GM18868 (cell line): ENCODE results near the gene RBPJ.
A peak's percentile ranks its signal among the peaks of the same experiment; 100 is the strongest.
"Not testable (repeated sequence)": the region's sequence is repeated elsewhere in the genome, so short reads cannot be mapped to it uniquely, and the experiment has no call there.

Source experiments
- ATAC-seq: cut with Tn5 transposase; IDR thresholded peaks from one replicate; pipeline ENCODE4 v1.9.1; 2021; ENCODE audit warnings: mild to moderate bottlenecking, moderate library complexity; ENCODE audit not compliant: unreplicated experiment

Gene RBPJ

DNA sequence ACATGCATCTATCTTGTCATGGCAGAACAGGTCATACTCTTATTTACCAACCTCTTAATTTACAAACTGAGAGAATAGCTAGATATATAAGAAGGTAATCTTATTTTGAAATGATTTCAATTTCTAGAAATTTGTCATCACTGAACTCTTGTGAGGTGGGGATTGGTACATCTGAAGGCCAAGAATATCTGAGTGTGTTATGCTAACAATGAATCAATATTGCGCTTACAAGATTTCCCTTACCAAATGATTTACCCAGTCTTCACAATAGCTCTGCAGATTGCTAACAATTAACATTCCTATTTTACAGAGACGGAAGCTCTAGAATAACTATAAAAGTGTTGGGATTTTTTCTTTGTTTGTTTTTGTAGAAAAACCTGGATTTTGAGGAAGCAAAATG is 48.3 kb downstream of the RBPJ start:
- ATAC-seq = no peak

DNA sequence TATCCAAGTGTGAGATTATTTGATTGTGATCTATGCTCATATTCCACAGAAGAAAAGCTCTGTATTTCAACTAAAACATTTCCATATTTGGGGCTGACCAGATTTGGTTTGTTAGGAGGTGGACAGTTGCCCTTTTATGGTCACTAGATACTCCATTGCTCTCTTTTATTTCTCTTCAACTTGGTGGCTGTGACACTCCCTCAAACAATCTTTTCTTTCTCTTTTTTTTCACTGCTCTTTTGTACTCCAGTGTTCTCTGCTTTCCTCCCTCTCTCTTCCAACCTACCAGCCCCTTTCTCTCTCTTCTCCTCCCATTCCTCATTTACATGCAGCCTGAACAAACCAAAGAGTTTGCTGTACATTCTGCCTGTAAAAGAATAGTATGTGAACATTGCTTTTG is 48.8 kb downstream of the RBPJ start:
- no peak for ATAC-seq

DNA sequence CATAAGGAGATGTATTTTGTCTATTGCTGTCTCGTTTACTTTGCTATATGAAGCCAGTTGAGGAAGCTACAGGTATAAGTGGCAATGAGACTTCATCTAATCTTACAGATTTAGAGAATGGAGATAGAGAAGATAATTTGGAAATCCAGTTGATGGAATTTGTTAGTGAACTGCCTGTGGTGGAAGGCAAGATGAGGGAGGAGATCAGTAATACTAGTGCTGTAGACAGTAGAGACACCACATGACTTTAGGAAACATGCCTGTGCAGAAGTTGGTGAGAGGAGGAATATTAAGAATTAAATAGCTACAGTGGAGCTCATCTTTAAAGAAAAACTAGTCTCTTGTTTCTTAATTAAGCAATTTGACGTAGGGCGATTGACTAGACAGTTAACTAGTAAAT is 51.3 kb downstream of the RBPJ start:
- ATAC-seq = no peak

DNA sequence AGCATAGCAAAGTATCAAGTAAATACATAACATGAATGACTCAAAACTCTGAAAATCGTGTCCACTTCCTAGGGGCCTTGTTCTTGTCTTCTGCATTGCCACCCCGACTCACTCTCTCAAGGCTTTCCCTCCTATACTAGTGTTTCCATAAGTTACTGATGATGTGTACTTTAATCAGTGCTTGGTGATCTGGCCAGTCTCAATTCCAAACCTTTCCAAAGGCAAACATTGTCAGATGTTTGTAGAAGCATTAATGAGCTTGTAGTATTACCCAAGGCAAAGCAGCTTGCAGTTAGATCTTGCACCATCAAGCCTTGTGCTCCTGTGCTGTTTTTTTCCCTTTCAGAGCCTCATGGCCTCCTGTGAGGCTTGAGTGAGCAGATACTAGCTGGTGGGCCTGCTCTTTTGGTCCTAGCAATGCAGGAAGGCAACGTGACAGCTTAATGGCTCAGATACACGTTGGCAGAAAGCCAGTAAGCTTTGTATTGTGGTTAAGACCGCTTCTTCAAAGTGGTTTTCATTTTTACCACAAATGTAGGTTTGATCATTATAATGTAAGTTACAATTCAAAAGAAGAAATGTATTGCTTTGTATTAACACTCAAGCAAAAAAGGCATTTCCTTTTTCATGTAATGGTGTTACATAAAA is 51.8 kb downstream of the RBPJ start:
- ATAC-seq = peak; percentile 84

DNA sequence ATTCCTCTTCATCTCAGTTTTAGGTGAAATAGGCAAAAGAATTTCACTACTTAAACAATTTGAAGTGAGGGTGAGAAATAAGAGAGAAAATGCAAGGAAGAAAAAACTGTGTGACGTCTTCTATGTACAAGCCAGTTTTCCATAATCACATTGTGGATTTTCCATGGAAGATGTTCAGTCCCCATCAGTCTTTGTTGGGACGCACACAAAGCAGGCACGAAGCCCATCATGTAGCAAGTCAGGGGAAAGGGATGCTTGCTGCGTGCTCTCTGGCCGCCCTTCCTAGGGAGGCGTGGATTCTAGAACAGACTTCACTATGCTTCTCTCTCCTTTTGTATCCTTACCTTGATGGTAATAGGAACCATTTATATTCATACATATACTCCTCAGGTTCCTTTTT is 54.7 kb downstream of the RBPJ start:
- no peak for ATAC-seq

DNA sequence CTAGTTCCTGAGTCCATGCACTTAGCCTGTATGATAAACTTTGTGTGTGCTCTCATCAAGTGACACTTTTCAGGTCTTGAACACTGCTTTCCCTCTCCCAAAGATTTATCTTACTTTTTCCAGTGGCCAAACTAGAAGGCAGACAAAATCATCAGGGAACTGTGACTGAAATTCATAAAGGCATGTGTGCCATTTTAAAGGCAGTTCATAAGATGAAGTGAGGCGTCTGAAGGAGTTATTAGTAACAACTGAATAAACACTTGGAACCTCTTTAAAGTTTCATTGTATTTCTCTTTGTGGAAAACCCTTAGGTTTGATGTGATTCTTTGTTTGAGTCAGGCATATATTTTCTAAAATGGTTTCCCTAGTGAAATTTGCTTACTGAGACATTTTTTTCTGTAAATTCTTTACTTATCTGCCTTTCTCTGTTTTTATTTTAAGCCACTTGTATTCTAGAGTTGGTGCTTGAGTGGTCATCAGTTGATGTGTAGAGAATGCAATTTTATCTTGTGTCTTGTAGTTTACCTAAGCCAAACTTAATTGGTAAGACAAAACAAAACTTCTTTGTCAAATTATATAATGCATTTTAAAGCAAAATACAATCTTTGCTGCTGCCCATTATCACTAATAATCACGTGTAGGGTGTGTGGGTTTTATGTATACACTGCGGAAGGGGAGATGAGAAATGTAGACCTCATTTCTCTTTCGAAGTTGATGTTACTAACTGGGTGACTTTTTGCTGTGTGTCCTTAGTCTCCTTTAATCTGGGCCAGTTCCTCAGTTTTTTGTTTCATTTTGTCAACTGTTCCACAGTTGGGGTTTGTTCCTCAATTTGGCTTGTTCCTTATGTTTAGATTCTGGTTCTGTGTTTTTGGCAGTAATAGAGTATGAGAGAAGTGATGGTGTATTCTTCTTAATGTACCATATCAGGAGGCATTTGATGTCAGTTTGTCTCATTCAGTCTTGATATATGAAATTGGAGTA is 56.8 kb downstream of the RBPJ start:
- peak; percentile 38 for ATAC-seq

DNA sequence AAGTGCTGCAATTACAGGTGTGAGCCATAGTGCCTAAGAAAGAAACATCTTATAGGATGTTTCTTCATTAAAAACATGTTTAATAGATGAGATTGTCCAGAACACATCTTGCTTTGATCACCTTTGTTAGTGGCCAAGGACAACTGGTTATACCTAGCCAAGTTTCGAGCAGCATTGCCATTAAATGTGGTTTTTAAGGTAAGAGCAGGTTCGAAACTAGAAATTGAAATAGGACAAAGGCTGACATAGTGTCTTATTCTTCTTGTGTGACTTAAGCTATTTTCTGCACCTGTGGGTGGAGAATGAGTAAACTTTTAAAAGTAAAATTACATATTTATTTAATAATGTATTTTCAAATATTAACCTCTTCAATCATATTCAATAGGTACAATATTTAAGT is 59.0 kb downstream of the RBPJ start:
- ATAC-seq = no peak

DNA sequence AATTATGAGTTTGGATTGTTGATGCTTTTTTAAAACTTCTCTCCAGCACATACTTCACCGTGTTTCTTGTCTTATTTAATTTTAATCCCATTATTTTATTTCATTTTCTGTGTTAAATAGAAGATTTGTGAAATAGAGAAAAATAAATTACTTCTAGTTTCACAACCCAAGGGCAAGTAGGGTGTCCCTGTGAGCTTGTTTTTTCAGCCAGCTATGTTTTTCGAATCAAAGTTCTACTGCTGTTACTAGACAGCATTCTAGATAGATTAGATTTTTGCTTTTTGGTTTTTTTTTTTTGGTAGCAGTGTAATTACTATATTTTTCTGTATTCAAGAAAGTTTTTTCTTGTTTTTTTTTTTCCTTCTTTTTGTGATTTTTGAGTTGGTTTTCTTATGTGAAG is 59.9 kb downstream of the RBPJ start:
- no peak for ATAC-seq

DNA sequence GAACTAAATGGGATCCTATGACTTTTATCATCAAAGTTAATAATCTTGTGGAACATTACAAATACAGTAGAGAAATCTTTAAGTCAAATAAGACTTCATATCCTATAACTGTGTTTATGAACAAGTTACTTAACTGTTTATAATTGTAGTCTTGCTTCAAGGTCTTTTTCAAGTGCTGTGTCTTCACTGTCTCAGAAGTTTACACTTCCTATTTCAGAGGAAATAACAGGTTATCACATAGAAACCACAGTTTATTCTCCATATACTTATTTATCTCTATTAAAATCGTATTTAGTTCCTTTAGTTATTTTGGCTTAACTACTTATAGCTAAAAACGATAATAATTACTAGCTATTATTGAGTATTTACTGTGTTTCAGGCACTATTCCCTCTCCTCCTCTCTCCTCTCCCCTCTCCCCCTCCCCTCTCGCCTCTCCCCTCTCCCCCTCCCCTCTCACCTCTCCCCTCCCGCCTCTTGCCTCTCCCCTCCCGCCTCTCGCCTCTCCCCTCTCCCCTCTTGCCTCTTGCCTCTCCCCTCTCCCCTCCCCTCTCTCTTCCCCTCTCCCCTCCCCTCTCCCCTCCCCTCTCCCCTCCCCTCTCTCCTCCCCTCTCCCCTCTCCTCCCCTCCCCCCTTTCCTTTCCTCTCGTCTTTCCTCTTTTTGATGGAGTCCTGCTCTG is 63.7 kb downstream of the RBPJ start:
- ATAC-seq = no peak

DNA sequence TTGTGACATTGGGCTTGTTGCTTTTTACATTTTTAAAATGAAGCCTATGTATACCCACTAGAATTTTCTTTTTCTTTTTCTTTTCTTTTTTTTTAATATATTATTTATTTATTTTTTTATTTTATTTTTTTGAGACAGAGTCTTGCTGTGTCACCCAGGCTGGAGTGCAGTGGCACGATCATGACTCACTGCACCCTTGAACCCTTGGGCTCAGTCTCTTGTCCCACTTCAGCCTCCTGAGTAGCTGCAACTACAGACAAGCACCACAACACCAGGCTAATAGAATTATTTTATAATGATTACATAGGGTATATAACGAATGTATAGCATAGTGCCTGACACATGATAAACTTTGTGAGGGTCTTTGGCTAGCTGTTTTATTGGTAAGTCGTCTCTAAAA is 64.9 kb downstream of the RBPJ start:
- ATAC-seq = no peak

DNA sequence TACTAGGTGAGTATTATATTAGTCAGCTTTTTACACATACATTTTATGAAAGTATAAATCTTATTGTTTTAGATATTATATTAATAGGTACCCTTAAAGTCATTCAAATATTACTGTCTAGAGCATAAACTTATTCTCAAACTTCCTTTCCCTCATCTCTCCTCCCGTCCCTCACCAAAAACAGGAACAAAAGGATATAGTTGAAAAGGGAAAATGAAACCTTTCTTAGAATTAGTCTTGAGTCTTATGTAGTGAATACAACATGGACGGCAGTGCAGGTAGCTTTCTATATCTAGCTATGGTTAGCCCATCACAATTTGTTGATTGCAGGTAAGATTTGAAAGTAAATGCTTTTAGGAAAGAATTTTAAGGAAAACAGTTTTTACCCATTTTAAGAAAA is 65.6 kb downstream of the RBPJ start:
- ATAC-seq = no peak

DNA sequence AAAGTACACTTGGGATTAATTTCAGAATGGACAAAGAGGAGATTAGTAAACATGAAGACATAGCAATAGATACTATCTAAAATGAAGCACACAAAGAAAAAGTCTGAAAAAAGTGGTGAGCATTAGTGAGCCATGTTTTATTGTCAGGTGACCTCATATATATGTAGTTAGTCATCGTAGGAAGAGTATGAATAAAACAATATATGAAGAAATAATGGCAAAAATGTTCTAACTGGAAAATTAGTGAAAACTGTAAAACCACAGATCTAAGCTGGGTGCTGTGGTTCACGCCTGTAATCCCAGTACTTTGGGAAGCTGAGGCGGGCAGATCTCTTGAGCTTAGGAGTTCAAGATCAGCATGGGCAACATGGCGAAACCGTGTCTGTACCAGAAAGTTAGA is 67.9 kb downstream of the RBPJ start:
- no peak for ATAC-seq

DNA sequence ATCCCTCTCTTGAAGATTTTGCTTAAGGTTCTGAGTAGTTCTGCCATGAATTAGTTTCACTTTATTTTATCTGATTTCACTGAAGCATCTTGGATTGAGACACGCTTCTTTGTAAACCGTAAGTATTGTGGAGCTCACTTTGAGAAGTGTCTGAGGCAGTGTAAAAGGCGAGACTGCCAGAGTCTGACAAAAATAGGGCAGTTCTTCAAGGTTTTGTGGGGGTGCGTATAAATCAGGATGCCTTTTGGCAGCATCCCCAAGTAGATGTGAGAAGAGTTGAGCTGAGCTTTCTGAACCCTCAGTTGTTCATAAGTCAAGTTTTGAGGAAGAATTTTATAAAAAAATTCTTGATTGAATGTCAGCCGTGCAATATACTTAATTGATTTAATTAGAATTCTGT is 76.3 kb downstream of the RBPJ start:
- no peak for ATAC-seq

DNA sequence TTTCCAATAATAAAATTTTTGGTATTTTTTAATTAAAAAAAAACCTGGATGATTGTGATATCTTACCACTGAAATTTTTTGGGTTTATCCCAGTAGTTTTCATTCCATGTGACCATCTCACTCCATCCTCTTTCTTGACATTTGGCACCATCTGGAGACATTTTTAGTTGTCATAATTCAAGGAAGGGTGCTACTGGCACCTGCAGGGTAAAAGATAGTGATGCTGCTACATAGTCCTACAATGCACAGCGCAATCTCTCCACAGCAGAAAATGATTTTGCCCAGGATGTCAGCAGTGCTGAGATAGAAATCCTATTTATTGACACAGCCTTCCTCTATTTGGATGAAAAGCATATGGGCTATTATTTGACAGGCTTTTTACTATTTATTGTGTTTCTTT is 79.3 kb downstream of the RBPJ start:
- ATAC-seq = no peak

DNA sequence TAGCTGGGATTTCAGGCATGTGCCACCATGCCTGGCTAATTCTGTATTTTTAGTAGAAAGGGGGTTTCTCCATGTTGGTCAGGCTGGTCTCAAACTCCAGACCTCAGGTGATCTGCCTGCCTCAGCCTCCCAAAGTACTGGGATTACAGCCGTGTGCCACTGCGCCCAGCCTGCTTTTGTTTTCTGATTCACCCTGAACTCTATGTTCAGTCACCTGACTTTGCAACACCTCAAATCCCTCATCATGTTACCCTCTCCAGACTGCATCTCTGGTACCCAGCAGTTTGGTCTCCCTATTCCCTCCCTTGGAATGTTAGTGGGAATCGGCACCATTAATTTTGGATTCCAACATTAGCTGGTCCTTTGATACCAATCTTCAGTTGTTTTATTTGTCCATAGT is 81.2 kb downstream of the RBPJ start:
- not testable (repeated sequence) for ATAC-seq

DNA sequence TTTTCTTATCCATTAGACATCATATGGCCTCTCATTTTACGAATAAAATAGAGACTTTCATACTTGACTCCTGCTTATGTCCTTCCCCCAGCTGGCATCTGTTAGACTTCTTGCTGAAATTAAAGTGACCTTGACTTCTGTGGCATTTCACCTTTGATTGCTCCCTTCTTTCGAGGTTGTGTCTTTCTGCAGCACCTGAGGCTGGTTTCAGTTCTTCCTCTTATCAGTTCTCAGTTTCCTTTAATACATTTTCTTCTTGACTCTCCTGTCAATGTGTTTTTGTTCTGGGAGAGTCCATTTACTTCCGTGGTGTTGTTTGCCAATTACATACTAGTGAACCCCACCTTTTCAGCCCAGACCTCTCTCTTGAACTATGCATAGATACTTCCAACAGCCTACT is 81.6 kb downstream of the RBPJ start:
- peak; percentile 87 for ATAC-seq

DNA sequence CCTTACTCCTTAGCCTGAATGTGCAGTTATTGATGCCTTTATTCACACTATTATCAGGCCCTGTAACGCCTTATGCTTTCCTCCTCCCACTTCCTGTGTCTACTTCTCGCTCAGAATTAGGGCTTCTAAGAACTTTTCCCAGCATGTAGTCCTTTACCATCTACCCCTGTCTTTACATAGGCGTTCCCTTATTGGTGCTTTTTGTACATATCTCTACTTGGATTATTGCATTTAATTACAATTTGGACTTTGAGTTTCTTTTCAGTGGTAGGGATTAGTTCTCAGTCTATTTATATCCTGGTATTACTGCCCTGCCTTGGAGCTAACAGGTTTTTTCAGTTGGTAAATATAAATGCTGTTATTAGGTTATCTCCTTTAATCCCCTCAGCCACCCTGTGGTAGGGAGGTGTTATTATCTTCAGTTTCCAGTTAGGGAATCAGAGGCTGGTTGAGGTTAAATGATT is 84.0 kb downstream of the RBPJ start:
- ATAC-seq = no peak

DNA sequence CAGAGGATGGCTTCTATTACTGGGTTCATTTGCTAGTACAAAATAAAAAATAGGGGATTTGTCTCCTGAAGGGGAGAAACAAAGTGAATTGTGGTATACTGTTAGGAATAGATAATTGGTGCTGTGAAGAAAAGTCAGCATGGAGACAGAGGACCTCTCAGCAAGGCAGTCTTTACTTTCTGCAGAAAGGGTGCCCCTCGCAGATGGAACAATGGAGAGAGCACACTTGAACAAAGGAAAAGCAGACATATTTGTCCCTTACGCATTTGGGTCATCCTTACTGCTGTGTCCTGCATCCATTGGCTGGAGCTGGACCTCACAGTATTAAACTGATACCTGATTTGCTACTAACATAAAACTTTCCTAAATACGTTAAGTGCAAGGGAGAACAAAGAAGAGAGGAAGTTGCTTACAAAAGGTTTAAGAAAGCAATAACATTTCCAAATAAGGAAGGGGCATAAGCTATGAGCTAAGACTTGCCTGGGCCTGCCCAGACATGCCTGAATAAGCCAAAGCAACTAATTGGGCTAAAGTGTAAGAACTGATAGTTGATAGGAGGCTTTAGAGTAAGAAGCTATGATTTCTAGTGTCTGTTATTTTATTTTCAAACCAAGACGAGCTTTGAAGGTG is 85.6 kb downstream of the RBPJ start:
- ATAC-seq = no peak

DNA sequence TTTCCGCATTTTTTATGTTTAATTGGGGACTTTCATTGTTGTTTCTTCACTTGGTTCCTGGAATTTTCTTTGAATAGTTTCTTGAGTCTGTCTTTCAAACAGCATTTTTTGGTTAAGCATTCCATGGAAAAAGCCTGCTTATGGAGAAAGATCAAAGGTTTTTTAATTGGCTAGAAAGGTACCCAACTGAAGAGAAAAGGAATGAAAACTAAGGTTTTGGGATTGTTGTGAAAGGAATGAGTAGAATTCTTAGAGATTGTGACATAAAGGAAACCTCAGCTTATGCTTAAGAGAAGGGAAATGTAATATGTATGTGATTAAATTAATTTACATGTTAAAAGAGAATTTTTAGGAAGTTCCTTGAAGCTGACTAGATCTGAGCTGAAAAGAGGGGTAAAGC is 86.7 kb downstream of the RBPJ start:
- no peak for ATAC-seq

DNA sequence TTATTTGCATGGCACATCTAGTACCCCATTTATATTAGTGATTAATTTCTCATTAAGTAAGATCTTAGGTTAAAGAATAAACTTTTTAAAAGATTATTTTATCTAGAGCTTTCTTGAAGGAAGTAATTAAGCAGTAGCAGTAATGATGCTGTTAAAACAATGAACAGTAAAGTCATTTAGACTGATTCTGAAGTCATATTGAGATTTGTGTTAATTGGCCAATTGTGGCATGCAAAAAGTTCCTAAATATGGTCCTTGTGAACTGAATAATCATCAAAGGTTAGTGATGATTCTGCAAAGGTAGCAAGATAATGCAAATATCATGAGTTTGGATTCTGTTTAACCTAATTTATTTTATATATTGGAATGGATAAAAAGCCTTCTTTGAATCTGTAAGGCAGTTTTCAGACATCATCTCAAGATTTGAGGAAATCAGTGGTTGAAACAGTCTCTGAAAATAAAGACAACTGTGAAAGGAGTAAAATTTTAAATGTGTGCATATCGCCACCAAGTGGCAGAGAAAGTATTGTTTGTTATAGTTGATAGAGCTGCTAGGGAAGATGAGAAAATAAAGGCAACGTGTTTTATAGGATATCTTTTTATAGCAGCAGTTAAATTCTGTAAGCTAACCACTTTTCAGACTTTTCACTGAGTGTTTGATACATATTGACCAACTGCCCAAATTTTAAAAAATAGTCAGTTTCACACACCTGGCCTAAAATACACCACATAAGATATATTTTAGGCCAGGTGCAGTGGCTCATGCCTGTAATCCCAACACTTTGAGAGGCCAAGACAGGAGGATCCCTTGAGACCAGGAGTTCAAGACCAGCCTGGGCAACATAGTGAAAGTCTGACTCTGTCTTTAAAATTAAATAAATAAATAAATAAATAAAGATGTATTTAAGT is 89.8 kb downstream of the RBPJ start:
- peak; percentile 76 for ATAC-seq
